Endothelial cell of umbilical vein (primary cell): ENCODE measurements around the gene INHBC. TPM values are rescaled to one million over a fixed set of nuclear protein-coding genes. Genes with fewer than 3 reads are reported as not detected.
A peak's percentile ranks its signal among the peaks of the same experiment; 100 is the strongest.

Experiments used
- BruUV-seq: library from RNA; stranded (reverse); fragments of 400-500 nt; replicated peaks from 2 replicates; lab custom pipeline; 2021; lab: Mats Ljungman, UMichigan
- CTCF ChIA-PET: fragments of 300-600, 350-600 bp; sonication (Branson Sonifier 250); formaldehyde crosslinking; loops from one replicate; lab custom pipeline; 2021; ENCODE audit warnings: antibody characterized with exemption, inconsistent platforms; lab: Charles Lee
- POLR2A ChIA-PET: fragments of 300-600, 350-600 bp; sonication (Branson Sonifier 250); formaldehyde crosslinking; loops from one replicate; lab custom pipeline; 2021; ENCODE audit warnings: antibody characterized with exemption, inconsistent platforms; lab: Charles Lee
- DNase-seq: peaks from one replicate; pipeline ENCODE4 v3.0.0-alpha.2; 2011; ENCODE audit warnings: low read depth, low spot score
- FAIRE-seq: peaks from 2 replicates; lab custom pipeline; 2011; peaks lifted over from hg19 to GRCh38; lab: Jason Lieb, UNC
- H2AFZ ChIP-seq: 2 replicates; pipeline ENCODE4 v1.6.0; 2012; ENCODE audit warnings: low read depth, low read length, control low read depth, inconsistent platforms
- H3K27ac ChIP-seq: 2 replicates; pipeline ENCODE4 v1.5.1; 2011; ENCODE audit warnings: low read depth, mild to moderate bottlenecking, control low read depth, low read length, moderate library complexity; ENCODE audit not compliant: insufficient read depth
- H3K27me3 ChIP-seq, 2 experiments: 2 replicates each; pipeline versions ENCODE4 v1.6.0 to v1.6.1; 2011; ENCODE audit warnings: low read length in 2 of 2, mixed read lengths in 1 of 2; ENCODE audit not compliant: control insufficient read depth in 2 of 2, insufficient read depth in 2 of 2
- H3K36me3 ChIP-seq, 2 experiments: 2 replicates in 1 of 2; 3 replicates in 1 of 2; pipeline ENCODE4 v1.5.1; 2011; ENCODE audit warnings: low read length in 2 of 2, mild to moderate bottlenecking in 1 of 2, moderate library complexity in 1 of 2; ENCODE audit not compliant: control insufficient read depth in 2 of 2, insufficient read depth in 2 of 2; ENCODE audit errors: extremely low read depth in 1 of 2
- H3K4me1 ChIP-seq: 3 replicates; pipeline ENCODE4 v1.5.1; 2011; ENCODE audit warnings: mild to moderate bottlenecking, low read length; ENCODE audit not compliant: control insufficient read depth, insufficient read depth; ENCODE audit errors: extremely low read depth
- H3K4me2 ChIP-seq: 2 replicates; pipeline ENCODE4 v1.6.1; 2011; ENCODE audit warnings: low read length, control low read depth, mixed read lengths; ENCODE audit not compliant: insufficient read depth
- H3K4me3 ChIP-seq, 3 experiments: fragments of 200-600 bp in 1 of 3; sonication (generic), shearing (Covaris generic) in 1 of 3; replicated peaks in 1 of 3; 2 replicates each; pipeline ENCODE4 v1.5.1; 2011 to 2016; ENCODE audit warnings: control low read depth in 3 of 3, low read length in 3 of 3, mild to moderate bottlenecking in 2 of 3, inconsistent platforms in 1 of 3, low read depth in 1 of 3, moderate library complexity in 1 of 3; ENCODE audit not compliant: insufficient read depth in 1 of 3
- H3K79me2 ChIP-seq: 2 replicates; pipeline ENCODE4 v1.6.0; 2012; ENCODE audit warnings: low read length, inconsistent platforms; ENCODE audit not compliant: control insufficient read depth, insufficient read depth
- H3K9ac ChIP-seq: replicated peaks from 2 replicates; pipeline ENCODE3; 2011; ENCODE audit warnings: low read length, control low read depth; ENCODE audit not compliant: insufficient read depth; ENCODE audit errors: extremely low read depth
- H3K9me1 ChIP-seq: replicated peaks from 3 replicates; pipeline ENCODE4 v1.6.0; 2011; ENCODE audit warnings: mild to moderate bottlenecking, low read length; ENCODE audit not compliant: control insufficient read depth, insufficient read depth; ENCODE audit errors: extremely low read depth
- H3K9me3 ChIP-seq: replicated peaks from 2 replicates; pipeline ENCODE4 v1.5.1; 2012; ENCODE audit warnings: low read length, inconsistent platforms; ENCODE audit not compliant: control insufficient read depth, insufficient read depth
- H4K20me1 ChIP-seq: replicated peaks from 2 replicates; pipeline ENCODE3; 2011; ENCODE audit warnings: mild to moderate bottlenecking, low read length; ENCODE audit not compliant: control insufficient read depth, insufficient read depth; ENCODE audit errors: extremely low read depth
- FOS ChIP-seq: IDR thresholded peaks from 2 replicates; pipeline ENCODE4 v1.6.1; 2011; ENCODE audit warnings: mild to moderate bottlenecking, low read length, moderate library complexity, borderline replicate concordance; ENCODE audit not compliant: insufficient read depth
- GATA2 ChIP-seq: IDR thresholded peaks from 2 replicates; pipeline ENCODE4 v1.7.0; 2011; ENCODE audit warnings: low read depth, mild to moderate bottlenecking, moderate library complexity, mixed read lengths, low read length; ENCODE audit not compliant: insufficient read length, insufficient read depth
- JUN ChIP-seq: IDR thresholded peaks from 2 replicates; pipeline ENCODE4 v1.6.1; 2011; ENCODE audit warnings: borderline replicate concordance, low read depth; ENCODE audit not compliant: insufficient read length, insufficient read depth
- MYC ChIP-seq: IDR thresholded peaks from one replicate; pipeline ENCODE4 v1.6.1; 2011; ENCODE audit warnings: mild to moderate bottlenecking, low read depth, low read length
- POLR2A ChIP-seq: IDR thresholded peaks from 2 replicates; pipeline ENCODE4 v1.6.1; 2012; ENCODE audit warnings: low read depth, mild to moderate bottlenecking, control low read depth, low read length
- POLR2AphosphoS5 ChIP-seq: IDR thresholded peaks from 2 replicates; pipeline ENCODE4 v1.6.1; 2012; ENCODE audit warnings: low read depth, mild to moderate bottlenecking, control low read depth, low read length, moderate library complexity; ENCODE audit not compliant: insufficient read depth
- dilution Hi-C: fragments of 300-500 bp; cut with MboI; formaldehyde crosslinking; loops from one replicate; pipeline ENCODE4 v1.15.0; 2019; ENCODE audit warnings: low sequenced_read_pairs; ENCODE audit not compliant: extremely low pct_ligation_motif_present
- intact Hi-C: fragments of 100-400 bp; cut with micrococcal nuclease; formaldehyde crosslinking; loops from one replicate; pipeline ENCODE4 v1.10.0; 2022
- polyA plus RNA-seq, 4 experiments: library from polyadenylated mRNA; depleted of rRNA in 3 of 4; stranded (reverse) in 3 of 4; unstranded in 1 of 4; fragments of >200 nt; gene quantifications; 2 replicates each; pipeline versions ENCODE4 v1.2.1 to v1.2.3, GENCODE V29; 2011 to 2012; ENCODE audit warnings: missing spikeins in 1 of 4
- total RNA-seq: library from RNA; stranded (reverse); gene quantifications from 2 replicates; pipeline ENCODE4 v1.2.3, GENCODE V29; 2021
- TF ChIP-seq, protein P1 (sequence below): IDR thresholded peaks from 2 replicates; pipeline ENCODE4 v1.6.1; 2011; ENCODE audit not compliant: insufficient read depth, insufficient read length

INHBC gene
- total and polyA plus RNA-seq, 2 donors (not counting 3 experiments of a cell fraction or from before 2014, with no cell fraction given), result not detected

DNA sequence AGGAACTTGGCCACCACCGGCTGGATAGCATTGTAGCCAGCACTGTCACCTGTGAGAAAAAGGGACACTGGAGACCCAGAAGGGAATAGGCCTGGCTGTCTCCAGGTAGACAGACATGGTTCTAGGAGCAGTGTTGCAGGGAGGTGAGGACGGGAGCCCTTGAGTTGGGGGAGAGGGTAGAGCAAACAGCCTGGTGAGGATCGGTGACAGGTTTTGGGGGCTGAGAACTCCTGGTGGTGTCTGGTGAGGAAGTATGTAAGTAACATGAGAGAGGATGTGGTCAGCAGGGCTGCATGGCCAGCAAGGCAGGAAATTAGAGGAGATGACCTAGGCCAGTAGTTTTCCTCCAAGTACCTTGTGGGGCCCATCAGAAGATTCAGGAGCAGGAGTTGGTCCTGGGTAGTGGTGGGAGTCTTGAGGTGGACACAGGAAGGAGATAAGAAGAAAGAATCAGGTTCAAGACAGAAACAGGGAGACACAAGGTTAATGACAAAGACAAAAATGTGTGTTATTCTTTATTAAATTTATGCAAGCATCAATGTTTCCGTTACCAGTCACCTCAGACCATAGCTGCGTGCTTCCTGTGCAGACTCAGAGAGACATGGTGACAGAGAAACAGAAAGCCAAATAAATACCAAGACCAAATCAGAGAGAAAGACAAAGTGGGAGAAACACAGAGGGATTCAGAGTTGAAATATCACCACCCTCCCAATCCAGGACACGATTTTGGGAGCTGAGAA is 45.0 kb downstream of the INHBC start, which contains the start of gene ARHGAP9:
TSS of gene ARHGAP9 (minus strand) at position 491 of the 740 bp plus-strand sequence. CDS start at position 31, 460 bp downstream.
- CTCF ChIA-PET, result interaction anchor here (1.3 kb wide), 1 partner anchor 21 kb away, joined by 7 read pairs; no protein-coding TSS in a partner anchor
- peak; percentile 58 for FAIRE-seq

DNA sequence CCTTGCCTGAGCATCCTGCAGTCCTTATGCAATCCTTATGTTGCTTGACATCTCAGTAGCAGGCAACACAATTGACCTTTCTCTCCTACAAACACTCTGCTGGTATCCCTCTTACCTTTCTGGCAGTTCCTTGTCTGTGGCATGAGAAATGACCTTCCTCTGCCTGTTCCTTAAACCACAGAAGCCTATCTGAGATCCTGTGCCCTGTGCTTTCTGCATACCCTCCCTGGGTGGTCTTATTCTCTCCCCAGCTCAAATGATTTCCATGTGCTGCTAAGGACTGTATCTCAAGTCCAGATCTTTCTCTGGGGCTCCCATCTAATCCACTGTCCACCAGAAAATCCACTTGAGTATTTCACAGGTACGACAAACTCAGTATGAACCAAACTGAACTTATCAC is 47.1 kb downstream of the INHBC start:
- no peak for TF ChIP-seq POLR2A
- TF ChIP-seq, protein P1, sequence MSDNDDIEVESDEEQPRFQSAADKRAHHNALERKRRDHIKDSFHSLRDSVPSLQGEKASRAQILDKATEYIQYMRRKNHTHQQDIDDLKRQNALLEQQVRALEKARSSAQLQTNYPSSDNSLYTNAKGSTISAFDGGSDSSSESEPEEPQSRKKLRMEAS, result no peak
- no peak for TF ChIP-seq MYC
- no peak for TF ChIP-seq FOS
- H3K9ac ChIP-seq, result no peak overlapping the region
- no peak overlapping the region for H3K4me2 ChIP-seq
- peaks cover 7% of the 10 kb centered on the region for H3K4me1 ChIP-seq
- POLR2A ChIA-PET, result no interaction called here
- dilution Hi-C loops (no loop called here), intact Hi-C loops (no loop called here)
- no TSS peak for BruUV-seq
- H3K9me3 ChIP-seq, result no peaks in the 10 kb centered on the region
- peaks cover 11 to 13% of the 10 kb centered on the region in 2 experiments for H3K27me3 ChIP-seq
- FAIRE-seq (no peak), DNase-seq (no peak)
- H3K4me3 ChIP-seq, result no peak overlapping the region
- H2AFZ ChIP-seq, result no peak overlapping the region
- CTCF ChIA-PET, result interaction anchor here (0.9 kb wide), 1 partner anchor 23 kb away, joined by 3 read pairs; no protein-coding TSS in a partner anchor
- H4K20me1 ChIP-seq, result no peaks in the 10 kb centered on the region
- no peak overlapping the region for H3K27ac ChIP-seq
- H3K9me1 ChIP-seq, result no peaks in the 10 kb centered on the region
- no peaks in the 10 kb centered on the region for H3K36me3 ChIP-seq
- no peaks in the 10 kb centered on the region for H3K79me2 ChIP-seq

More for the DNA sequence above, 45.0 kb downstream of the INHBC start, which contains the start of gene ARHGAP9:
- H3K36me3 ChIP-seq, result no peaks in the 10 kb centered on the region
- H3K4me3 ChIP-seq, result no peak within 1 kb of the TSS
- no peaks in the 10 kb centered on the region for H3K9me1 ChIP-seq
- peaks cover 30 to 35% of the 10 kb centered on the region in 2 experiments for H3K27me3 ChIP-seq
- TF ChIP-seq JUN (no peak), FOS (no peak), GATA2 (no peak), POLR2AphosphoS5 (no peak)
- no peaks in the 10 kb centered on the region for H3K79me2 ChIP-seq
- H3K27ac ChIP-seq, result no peak within 1 kb of the TSS
- H3K9ac ChIP-seq, result no peak within 1 kb of the TSS
- no TSS peak for BruUV-seq
- H3K4me1 ChIP-seq, result peaks cover 12% of the 10 kb centered on the region
- H2AFZ ChIP-seq, result peak within 1 kb of the TSS; percentile 73
- intact Hi-C loops, result no loop called here
- dilution Hi-C loops, result no loop called here
- POLR2A ChIA-PET, result no interaction called here
- H4K20me1 ChIP-seq, result no peaks in the 10 kb centered on the region
- H3K4me2 ChIP-seq, result no peak within 1 kb of the TSS
- H3K9me3 ChIP-seq, result no peaks in the 10 kb centered on the region
- no peak for DNase-seq
